ENCODE data around the gene EVI5L.

The EVI5L gene

DNA sequence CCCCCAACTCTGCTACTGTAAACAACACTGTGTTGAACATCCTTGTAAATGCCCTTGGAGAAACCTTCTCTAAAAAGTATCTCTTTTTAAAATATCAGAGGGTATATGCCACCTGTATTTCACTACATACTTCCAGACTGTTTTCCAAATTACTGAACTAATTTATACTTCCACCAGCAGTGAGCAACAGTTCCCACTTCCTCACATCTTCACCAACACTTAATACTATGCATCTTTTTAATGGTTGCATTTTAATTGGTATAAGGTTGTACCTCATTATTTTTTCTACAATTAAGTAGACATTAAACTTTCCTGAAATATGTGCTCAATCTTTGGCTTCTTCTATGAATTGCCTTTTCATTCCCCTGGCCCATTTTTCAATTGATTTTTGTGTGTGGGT, 45.2 kb upstream of the EVI5L start:
- Histone ChIP-seq H3K9me3 (ENCODE audit: control insufficient read depth, insufficient read depth, low read length) (peaks cover 6% of the 10 kb centered on the region; the same call in 1 of the 2 replicates), H3K27me3 (ENCODE audit: control insufficient read depth, low read length) (peaks cover 12% of the 10 kb centered on the region)
- TF ChIP-seq EZH2phosphoT487 (IDR thresholded peaks at IDR 0.05; ENCODE audit: borderline replicate concordance, low read length), result no peak
- no peak for TF ChIP-seq CTCF (IDR thresholded peaks at IDR 0.05; ENCODE audit: low read depth, low read length, poor library complexity, severe bottlenecking)

DNA sequence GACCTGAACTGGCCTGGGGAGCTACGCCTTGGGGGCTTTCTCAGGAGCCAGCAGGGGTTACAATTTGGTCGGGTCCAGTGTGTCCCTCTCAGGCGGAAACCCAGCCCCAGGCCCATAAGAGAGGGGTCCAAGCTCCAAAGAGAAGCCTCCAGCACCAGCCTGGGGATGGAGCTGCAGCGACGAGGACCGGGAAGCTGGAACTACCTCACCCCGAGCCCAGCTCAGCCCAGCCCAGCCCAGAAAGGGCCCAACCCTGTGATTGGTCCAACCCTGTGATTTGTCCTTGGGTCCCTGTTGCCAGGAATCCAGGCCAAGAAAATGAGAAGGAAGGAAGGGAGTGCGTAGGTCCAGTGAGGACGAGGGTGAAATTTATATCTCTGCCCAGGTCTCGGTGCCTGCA, 42.9 kb upstream of the EVI5L start:
- Histone ChIP-seq H3K79me2 (ENCODE audit: control insufficient read depth, low read length) (no peaks in the 10 kb centered on the region), H3K9me3 (ENCODE audit: control insufficient read depth, insufficient read depth, low read length) (peaks cover 6% of the 10 kb centered on the region; the same call in 1 of the 2 replicates), H3K4me3 (ENCODE audit: low read length) (no peak overlapping the region), H3K27ac (ENCODE audit: low read depth, low read length) (no peak overlapping the region), H4K20me1 (ENCODE audit: control insufficient read depth, insufficient read depth, low read depth, low read length) (no peaks in the 10 kb centered on the region), H3K36me3 (ENCODE audit: control insufficient read depth, low read length) (no peaks in the 10 kb centered on the region), H3F3A (ENCODE audit: control insufficient read depth, insufficient read depth) (no peaks in the 10 kb centered on the region), H3K27me3 (ENCODE audit: control insufficient read depth, low read length) (peaks cover 9% of the 10 kb centered on the region), H3K9me2 (replicated peaks; ENCODE audit: control insufficient read depth, low read length) (no peaks in the 10 kb centered on the region), H3K4me1 (ENCODE audit: control insufficient read depth, low read length) (no peaks in the 10 kb centered on the region), H3K4me2 (ENCODE audit: low read length) (no peak overlapping the region)
- no peak for TF ChIP-seq CTCF (IDR thresholded peaks at IDR 0.05; ENCODE audit: low read depth, low read length, poor library complexity, severe bottlenecking)
- TF ChIP-seq EZH2phosphoT487 (IDR thresholded peaks at IDR 0.05; ENCODE audit: borderline replicate concordance, low read length), result no peak

More for the DNA sequence above, 45.2 kb upstream of the EVI5L start:
- Histone ChIP-seq H3K4me1 (ENCODE audit: control insufficient read depth, low read length) (no peaks in the 10 kb centered on the region), H3K27ac (ENCODE audit: low read depth, low read length) (no peak overlapping the region), H3K9me2 (replicated peaks; ENCODE audit: control insufficient read depth, low read length) (no peaks in the 10 kb centered on the region), H4K20me1 (ENCODE audit: control insufficient read depth, insufficient read depth, low read depth, low read length) (no peaks in the 10 kb centered on the region), H3K4me3 (ENCODE audit: low read length) (no peak overlapping the region), H3K36me3 (ENCODE audit: control insufficient read depth, low read length) (no peaks in the 10 kb centered on the region), H3F3A (ENCODE audit: control insufficient read depth, insufficient read depth) (no peaks in the 10 kb centered on the region), H3K4me2 (ENCODE audit: low read length) (no peak overlapping the region), H3K79me2 (ENCODE audit: control insufficient read depth, low read length) (no peaks in the 10 kb centered on the region)

- Histone ChIP-seq H3K4me3 (ENCODE audit: low read length) (no peak overlapping the region), H3K27me3 (ENCODE audit: control insufficient read depth, low read length) (peaks cover 9% of the 10 kb centered on the region), H4K20me1 (ENCODE audit: control insufficient read depth, insufficient read depth, low read depth, low read length) (no peaks in the 10 kb centered on the region), H3K4me2 (ENCODE audit: low read length) (no peak overlapping the region), H3K79me2 (ENCODE audit: control insufficient read depth, low read length) (no peaks in the 10 kb centered on the region), H3K36me3 (ENCODE audit: control insufficient read depth, low read length) (no peaks in the 10 kb centered on the region), H3K9me3 (ENCODE audit: control insufficient read depth, insufficient read depth, low read length) (peaks cover 6% of the 10 kb centered on the region; the same call in 1 of the 2 replicates), H3F3A (ENCODE audit: control insufficient read depth, insufficient read depth) (no peaks in the 10 kb centered on the region), H3K27ac (ENCODE audit: low read depth, low read length) (no peak overlapping the region), H3K9me2 (replicated peaks; ENCODE audit: control insufficient read depth, low read length) (no peaks in the 10 kb centered on the region), H3K4me1 (ENCODE audit: control insufficient read depth, low read length) (no peaks in the 10 kb centered on the region)
- no peak for TF ChIP-seq CTCF (IDR thresholded peaks at IDR 0.05; ENCODE audit: low read depth, low read length, poor library complexity, severe bottlenecking)
- no peak for TF ChIP-seq EZH2phosphoT487 (IDR thresholded peaks at IDR 0.05; ENCODE audit: borderline replicate concordance, low read length)
Observed at GRCh38 chr19:7787602-7788177, 42.3 kb upstream of the EVI5L start.
